Effector memory CD8-positive, alpha-beta T cell (primary cell): ENCODE measurements around the gene DDI2.
"Not testable (repeated sequence)": the region's sequence is repeated elsewhere in the genome, so short reads cannot be mapped to it uniquely, and the experiment has no call there.

Experiments used
- ATAC-seq: fragments of 150-1000 bp; cut with Tn5 transposase; replicated peaks from 2 replicates; pipeline ENCODE4 v1.10.0; 2021; ENCODE audit warnings: mild to moderate bottlenecking, moderate library complexity
- DNase-seq, 3 experiments: peaks; one replicate each; pipeline ENCODE4 v3.0.0; 2021
- H3K27ac Mint-ChIP-seq, 2 donors: one replicate each; pipeline ENCODE4 v1.8.0; 2022; ENCODE audit warnings: mild to moderate bottlenecking in 2 of 2, mixed read lengths in 2 of 2, moderate library complexity in 2 of 2
- H3K27me3 Mint-ChIP-seq, 2 donors: one replicate each; pipeline ENCODE4 v1.8.0; 2022; ENCODE audit warnings: mixed read lengths in 2 of 2
- H3K36me3 Mint-ChIP-seq: one replicate; pipeline ENCODE4 v1.8.0; 2022; ENCODE audit warnings: mild to moderate bottlenecking, moderate library complexity, mixed read lengths; ENCODE audit not compliant: insufficient read depth
- H3K4me1 Mint-ChIP-seq, 2 donors: one replicate each; pipeline ENCODE4 v1.8.0; 2022; ENCODE audit warnings: low read depth in 2 of 2, mixed read lengths in 2 of 2
- H3K4me3 Mint-ChIP-seq, 2 donors: one replicate each; pipeline ENCODE4 v1.8.0; 2022; ENCODE audit warnings: mild to moderate bottlenecking in 2 of 2, mixed read lengths in 2 of 2, moderate library complexity in 2 of 2
- H3K9me3 Mint-ChIP-seq, 2 donors: one replicate each; pipeline ENCODE4 v1.8.0; 2022; ENCODE audit warnings: mixed read lengths in 2 of 2

The DDI2 gene

DNA sequence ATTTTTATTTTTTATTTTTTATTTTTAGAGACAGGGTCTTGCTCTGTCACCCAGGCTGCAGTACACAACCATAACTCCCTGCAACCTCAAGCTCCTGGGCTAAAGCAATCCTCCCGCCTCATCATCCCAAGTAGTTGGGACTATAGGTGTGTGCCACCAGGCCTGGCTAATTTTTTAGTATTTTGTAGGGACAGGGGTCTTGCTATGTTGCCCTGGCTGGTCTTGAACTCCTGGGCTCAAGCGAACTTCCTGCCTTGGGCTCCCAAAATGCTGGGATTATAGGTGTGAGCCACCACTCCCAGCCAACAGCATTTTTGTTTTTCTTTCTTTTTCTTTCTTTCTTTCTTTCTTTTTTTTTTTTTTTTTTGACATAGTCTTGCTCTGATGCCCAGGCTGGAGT is 80.9 kb downstream of the DDI2 start:
- no peak overlapping the region for H3K4me3 Mint-ChIP-seq
- no peak for ATAC-seq

DNA sequence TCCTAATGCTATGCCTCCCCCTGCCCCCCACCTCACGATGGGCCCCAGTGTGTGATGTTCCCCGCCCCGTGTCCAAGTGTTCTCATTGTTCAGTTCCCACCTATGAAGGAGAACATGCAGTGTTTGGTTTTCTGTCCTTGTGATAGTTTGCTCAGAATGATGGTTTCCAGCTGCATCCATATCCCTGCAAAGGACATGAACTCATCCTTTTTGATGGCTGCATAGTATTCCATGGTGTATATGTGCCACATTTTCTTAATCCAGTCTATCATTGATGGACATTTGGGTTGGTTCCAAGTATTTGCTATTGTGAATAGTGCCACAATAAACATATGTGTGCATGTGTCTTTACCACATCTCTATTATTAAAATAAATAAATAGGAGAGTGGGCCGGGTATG is 82.1 kb downstream of the DDI2 start:
- not testable (repeated sequence) for H3K27ac Mint-ChIP-seq, H3K9me3 Mint-ChIP-seq, ATAC-seq, H3K4me3 Mint-ChIP-seq, DNase-seq, H3K27me3 Mint-ChIP-seq
- peaks cover 18 to 24% of the 10 kb centered on the region in 2 donors for H3K4me1 Mint-ChIP-seq
- peaks cover 29% of the 10 kb centered on the region for H3K36me3 Mint-ChIP-seq

More for the DNA sequence above, 80.9 kb downstream of the DDI2 start:
- Mint-ChIP-seq H3K27ac (no peak overlapping the region), H3K27me3 (no peaks in the 10 kb centered on the region), H3K4me1 (peaks cover 19 to 21% of the 10 kb centered on the region in 2 donors), H3K9me3 (no peaks in the 10 kb centered on the region), H3K36me3 (peaks cover 29% of the 10 kb centered on the region)
- DNase-seq, result no peak

DNA sequence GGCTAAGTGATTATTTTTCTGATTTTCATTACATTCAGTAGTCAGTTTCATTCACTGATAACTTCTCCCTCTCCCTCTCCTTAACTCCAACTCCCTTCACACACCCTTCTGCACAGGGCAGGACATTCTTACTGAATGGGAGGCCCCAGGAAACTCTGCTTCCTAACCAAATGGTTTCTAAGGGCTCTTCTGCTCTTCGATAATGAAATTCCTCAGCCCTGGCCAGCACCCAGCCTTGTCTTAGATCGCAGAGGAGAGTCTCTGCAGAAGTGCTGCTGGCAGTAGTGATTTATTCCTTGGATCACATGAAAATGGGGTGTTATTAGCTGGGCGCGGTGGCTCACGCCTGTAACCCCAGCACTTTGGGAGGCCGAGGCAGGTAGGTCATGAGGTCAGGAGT is 83.2 kb downstream of the DDI2 start:
- H3K9me3 Mint-ChIP-seq, result no peaks in the 10 kb centered on the region
- no peak overlapping the region for H3K27ac Mint-ChIP-seq
- no peak overlapping the region for H3K4me3 Mint-ChIP-seq
- H3K4me1 Mint-ChIP-seq, result peaks cover 21 to 28% of the 10 kb centered on the region in 2 donors
- ATAC-seq, result no peak
- H3K36me3 Mint-ChIP-seq, result peaks cover 32% of the 10 kb centered on the region
- no peaks in the 10 kb centered on the region for H3K27me3 Mint-ChIP-seq
- no peak for DNase-seq

GRCh38 chr1:15701784-15702183 is 84.5 kb downstream of the DDI2 start:
- no peak overlapping the region for H3K4me3 Mint-ChIP-seq
- no peak for ATAC-seq

GRCh38 chr1:15702722-15703550 is 85.7 kb downstream of the DDI2 start:
- ATAC-seq (no peak), DNase-seq (no peak)
- Mint-ChIP-seq H3K4me1 (peaks cover 19 to 20% of the 10 kb centered on the region in 2 donors), H3K27me3 (no peaks in the 10 kb centered on the region), H3K4me3 (no peak overlapping the region), H3K9me3 (no peaks in the 10 kb centered on the region), H3K36me3 (peaks cover 28% of the 10 kb centered on the region), H3K27ac (peak overlapping the region in 1 of 2 donors; percentile 71)

More at GRCh38 chr1:15701784-15702183, 84.5 kb downstream of the DDI2 start:
- no peaks in the 10 kb centered on the region for H3K9me3 Mint-ChIP-seq
- no peak overlapping the region for H3K27ac Mint-ChIP-seq
- H3K36me3 Mint-ChIP-seq, result peaks cover 31% of the 10 kb centered on the region
- H3K27me3 Mint-ChIP-seq, result no peaks in the 10 kb centered on the region
- H3K4me1 Mint-ChIP-seq, result peaks cover 26 to 27% of the 10 kb centered on the region in 2 donors
- no peak for DNase-seq

GRCh38 chr1:15703562-15703961 is 86.3 kb downstream of the DDI2 start:
- DNase-seq (no peak), ATAC-seq (no peak)
- Mint-ChIP-seq H3K36me3 (peaks cover 25% of the 10 kb centered on the region), H3K27me3 (no peaks in the 10 kb centered on the region), H3K9me3 (no peaks in the 10 kb centered on the region), H3K4me3 (no peak overlapping the region), H3K27ac (peak overlapping the region in 1 of 2 donors; percentile 71), H3K4me1 (peaks cover 19 to 20% of the 10 kb centered on the region in 2 donors)

- no peak overlapping the region for H3K27ac Mint-ChIP-seq
Measured at GRCh38 chr1:15704526-15705183, 87.4 kb downstream of the DDI2 start.

GRCh38 chr1:15705184-15705566 is 87.9 kb downstream of the DDI2 start:
- Mint-ChIP-seq H3K9me3 (no peaks in the 10 kb centered on the region), H3K36me3 (peaks cover 24% of the 10 kb centered on the region), H3K27ac (no peak overlapping the region), H3K4me3 (no peak overlapping the region), H3K27me3 (no peaks in the 10 kb centered on the region), H3K4me1 (peaks cover 24 to 27% of the 10 kb centered on the region in 2 donors)
- DNase-seq, result no peak
- no peak for ATAC-seq

More at GRCh38 chr1:15704526-15705183, 87.4 kb downstream of the DDI2 start:
- H3K4me1 Mint-ChIP-seq, result peaks cover 21 to 25% of the 10 kb centered on the region in 2 donors
- no peaks in the 10 kb centered on the region for H3K9me3 Mint-ChIP-seq
- no peak for ATAC-seq
- no peak for DNase-seq
- H3K27me3 Mint-ChIP-seq, result no peaks in the 10 kb centered on the region
- peaks cover 24% of the 10 kb centered on the region for H3K36me3 Mint-ChIP-seq
- no peak overlapping the region for H3K4me3 Mint-ChIP-seq

- H3K27ac Mint-ChIP-seq, result no peak overlapping the region
Measured at GRCh38 chr1:15706751-15707150, 89.5 kb downstream of the DDI2 start.

GRCh38 chr1:15707239-15707925 is 90.1 kb downstream of the DDI2 start:
- Mint-ChIP-seq H3K27me3 (no peaks in the 10 kb centered on the region), H3K36me3 (peaks cover 23% of the 10 kb centered on the region), H3K4me3 (no peak overlapping the region), H3K27ac (no peak overlapping the region), H3K4me1 (peaks cover 21 to 36% of the 10 kb centered on the region in 2 donors), H3K9me3 (no peaks in the 10 kb centered on the region)
- ATAC-seq (no peak), DNase-seq (no peak)

More at GRCh38 chr1:15706751-15707150, 89.5 kb downstream of the DDI2 start:
- Mint-ChIP-seq H3K9me3 (no peaks in the 10 kb centered on the region), H3K4me1 (peaks cover 25 to 32% of the 10 kb centered on the region in 2 donors), H3K4me3 (no peak overlapping the region), H3K27me3 (no peaks in the 10 kb centered on the region), H3K36me3 (peaks cover 30% of the 10 kb centered on the region)
- no peak for DNase-seq
- ATAC-seq, result no peak

DNA sequence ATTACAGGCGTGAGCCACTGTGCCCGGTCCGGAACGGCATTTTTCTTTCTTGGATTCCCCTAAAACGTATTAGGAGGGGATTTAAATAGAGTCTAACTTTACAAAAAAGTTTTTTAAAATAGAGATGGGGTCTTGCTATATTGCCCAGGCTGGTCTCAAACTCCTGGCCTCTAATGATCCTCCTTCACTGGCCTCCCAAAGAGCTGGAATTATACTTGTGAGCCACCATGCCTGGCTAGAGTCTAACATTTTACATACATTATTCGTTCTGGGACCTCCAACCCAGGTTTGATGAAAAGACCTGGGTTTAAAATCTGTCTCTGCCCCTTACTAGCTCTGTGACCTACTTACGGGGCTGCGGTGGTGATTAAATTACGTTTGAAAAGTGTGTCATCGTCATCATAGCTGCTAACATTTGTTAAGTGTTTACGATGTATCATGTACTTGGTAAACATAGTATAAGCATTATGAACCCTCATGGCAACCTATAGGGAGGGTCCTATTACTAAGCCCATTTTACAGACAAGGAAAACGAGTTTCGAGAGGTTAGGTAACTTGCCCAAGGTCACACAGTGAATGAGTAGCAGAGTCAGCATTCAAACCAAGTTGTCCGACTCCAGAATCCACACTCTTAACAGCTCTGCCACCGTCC is 91.4 kb downstream of the DDI2 start:
- Mint-ChIP-seq H3K36me3 (peaks cover 17% of the 10 kb centered on the region), H3K4me1 (peaks cover 16 to 32% of the 10 kb centered on the region in 2 donors), H3K4me3 (no peak overlapping the region), H3K27ac (no peak overlapping the region), H3K27me3 (no peaks in the 10 kb centered on the region), H3K9me3 (no peaks in the 10 kb centered on the region)
- DNase-seq (no peak), ATAC-seq (no peak)

DNA sequence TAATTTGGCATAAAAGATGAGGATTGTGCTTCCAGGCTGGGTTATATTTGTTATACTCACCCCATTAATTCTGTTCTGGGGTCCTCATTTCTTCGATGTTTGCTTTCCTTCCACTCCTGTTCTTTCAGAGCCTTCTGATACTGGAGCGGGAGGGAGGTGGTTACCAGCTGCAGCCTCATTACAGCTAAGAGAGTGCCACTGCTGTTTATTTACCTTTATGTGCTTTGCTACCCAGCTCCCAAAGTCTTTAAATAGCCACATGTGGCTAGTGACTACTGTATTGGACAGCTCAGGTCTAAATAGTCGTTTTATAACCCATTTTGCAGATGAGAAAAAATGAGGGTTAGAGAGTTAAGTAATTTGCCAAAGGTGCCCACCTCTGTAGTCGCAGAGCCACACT is 92.0 kb downstream of the DDI2 start:
- no peaks in the 10 kb centered on the region for H3K9me3 Mint-ChIP-seq
- H3K27ac Mint-ChIP-seq, result no peak overlapping the region
- DNase-seq (no peak), ATAC-seq (no peak)
- H3K4me1 Mint-ChIP-seq, result peaks cover 16 to 32% of the 10 kb centered on the region in 2 donors
- no peaks in the 10 kb centered on the region for H3K27me3 Mint-ChIP-seq
- no peak overlapping the region for H3K4me3 Mint-ChIP-seq
- peaks cover 18% of the 10 kb centered on the region for H3K36me3 Mint-ChIP-seq

- ATAC-seq (no peak), DNase-seq (no peak)
- Mint-ChIP-seq H3K4me3 (no peak overlapping the region), H3K27ac (no peak overlapping the region), H3K4me1 (peaks cover 9 to 24% of the 10 kb centered on the region in 2 donors), H3K9me3 (no peaks in the 10 kb centered on the region), H3K27me3 (no peaks in the 10 kb centered on the region), H3K36me3 (peaks cover 23% of the 10 kb centered on the region)
Measured at GRCh38 chr1:15712168-15712567, 94.9 kb downstream of the DDI2 start.
